ENCODE data around the gene ZFPM1. TPM values are rescaled to one million over a fixed set of nuclear protein-coding genes. Genes with fewer than 3 reads are reported as not detected.

Gene ZFPM1
- total and polyA plus RNA-seq, 2 experiments from 2014 or later = 0.53 to 2.2 TPM

DNA sequence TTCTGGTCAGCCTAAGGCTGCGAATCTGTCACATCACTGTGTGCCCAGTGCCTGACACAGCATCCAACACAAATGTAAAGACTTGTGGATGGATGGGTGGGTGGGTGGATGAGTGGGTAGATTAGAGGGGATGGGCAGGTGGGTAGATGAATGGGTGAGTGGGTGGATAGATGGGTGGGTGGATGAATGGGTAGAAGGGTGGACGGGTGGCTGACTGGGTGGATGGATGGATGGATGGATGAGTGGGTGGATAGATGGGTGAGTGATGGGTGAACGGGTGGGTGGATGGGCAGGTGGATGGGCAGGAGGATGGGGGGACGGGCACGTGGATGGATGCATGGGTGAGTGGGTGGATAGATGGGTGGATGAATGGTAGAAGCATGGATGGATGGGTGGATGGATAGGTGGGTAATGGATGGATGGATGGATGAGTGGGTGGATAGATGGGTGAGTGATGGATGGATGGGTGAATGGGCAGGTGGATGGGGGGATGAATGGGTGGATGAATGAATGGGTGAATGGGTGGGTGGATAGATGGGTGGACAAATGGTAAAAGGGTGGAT is 31.1 kb upstream of the ZFPM1 start:
- Mint-ChIP-seq H3K27me3 (ENCODE audit: insufficient read depth, low read depth, poor library complexity) (peaks cover 6% of the 10 kb centered on the region), H3K4me3 (no peak overlapping the region), H3K4me1 (no peaks in the 10 kb centered on the region), H3K36me3 (ENCODE audit: low read depth) (no peaks in the 10 kb centered on the region), H3K27ac (no peak overlapping the region), H3K9me3 (no peaks in the 10 kb centered on the region; the same call in 2 of the 3 replicates)
- H3K36me3 ChIP-seq (ENCODE audit: insufficient read depth) = no peaks in the 10 kb centered on the region
- TF ChIP-seq, protein P1, sequence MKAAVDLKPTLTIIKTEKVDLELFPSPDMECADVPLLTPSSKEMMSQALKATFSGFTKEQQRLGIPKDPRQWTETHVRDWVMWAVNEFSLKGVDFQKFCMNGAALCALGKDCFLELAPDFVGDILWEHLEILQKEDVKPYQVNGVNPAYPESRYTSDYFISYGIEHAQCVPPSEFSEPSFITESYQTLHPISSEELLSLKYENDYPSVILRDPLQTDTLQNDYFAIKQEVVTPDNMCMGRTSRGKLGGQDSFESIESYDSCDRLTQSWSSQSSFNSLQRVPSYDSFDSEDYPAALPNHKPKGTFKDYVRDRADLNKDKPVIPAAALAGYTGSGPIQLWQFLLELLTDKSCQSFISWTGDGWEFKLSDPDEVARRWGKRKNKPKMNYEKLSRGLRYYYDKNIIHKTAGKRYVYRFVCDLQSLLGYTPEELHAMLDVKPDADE (IDR thresholded peaks at IDR 0.05) = no peak
- TF ChIP-seq CREB1 (CRISPR knock-in tag; IDR thresholded peaks at IDR 0.05; ENCODE audit: low read depth) = no peak
- TF ChIP-seq EZH2 (IDR thresholded peaks at IDR 0.05; ENCODE audit: low read depth, unreplicated experiment) = no peak
- TF ChIP-seq ZNF331 (CRISPR knock-in tag; IDR thresholded peaks at IDR 0.05; ENCODE audit: low read depth) = no peak
- TF ChIP-seq, protein P2, sequence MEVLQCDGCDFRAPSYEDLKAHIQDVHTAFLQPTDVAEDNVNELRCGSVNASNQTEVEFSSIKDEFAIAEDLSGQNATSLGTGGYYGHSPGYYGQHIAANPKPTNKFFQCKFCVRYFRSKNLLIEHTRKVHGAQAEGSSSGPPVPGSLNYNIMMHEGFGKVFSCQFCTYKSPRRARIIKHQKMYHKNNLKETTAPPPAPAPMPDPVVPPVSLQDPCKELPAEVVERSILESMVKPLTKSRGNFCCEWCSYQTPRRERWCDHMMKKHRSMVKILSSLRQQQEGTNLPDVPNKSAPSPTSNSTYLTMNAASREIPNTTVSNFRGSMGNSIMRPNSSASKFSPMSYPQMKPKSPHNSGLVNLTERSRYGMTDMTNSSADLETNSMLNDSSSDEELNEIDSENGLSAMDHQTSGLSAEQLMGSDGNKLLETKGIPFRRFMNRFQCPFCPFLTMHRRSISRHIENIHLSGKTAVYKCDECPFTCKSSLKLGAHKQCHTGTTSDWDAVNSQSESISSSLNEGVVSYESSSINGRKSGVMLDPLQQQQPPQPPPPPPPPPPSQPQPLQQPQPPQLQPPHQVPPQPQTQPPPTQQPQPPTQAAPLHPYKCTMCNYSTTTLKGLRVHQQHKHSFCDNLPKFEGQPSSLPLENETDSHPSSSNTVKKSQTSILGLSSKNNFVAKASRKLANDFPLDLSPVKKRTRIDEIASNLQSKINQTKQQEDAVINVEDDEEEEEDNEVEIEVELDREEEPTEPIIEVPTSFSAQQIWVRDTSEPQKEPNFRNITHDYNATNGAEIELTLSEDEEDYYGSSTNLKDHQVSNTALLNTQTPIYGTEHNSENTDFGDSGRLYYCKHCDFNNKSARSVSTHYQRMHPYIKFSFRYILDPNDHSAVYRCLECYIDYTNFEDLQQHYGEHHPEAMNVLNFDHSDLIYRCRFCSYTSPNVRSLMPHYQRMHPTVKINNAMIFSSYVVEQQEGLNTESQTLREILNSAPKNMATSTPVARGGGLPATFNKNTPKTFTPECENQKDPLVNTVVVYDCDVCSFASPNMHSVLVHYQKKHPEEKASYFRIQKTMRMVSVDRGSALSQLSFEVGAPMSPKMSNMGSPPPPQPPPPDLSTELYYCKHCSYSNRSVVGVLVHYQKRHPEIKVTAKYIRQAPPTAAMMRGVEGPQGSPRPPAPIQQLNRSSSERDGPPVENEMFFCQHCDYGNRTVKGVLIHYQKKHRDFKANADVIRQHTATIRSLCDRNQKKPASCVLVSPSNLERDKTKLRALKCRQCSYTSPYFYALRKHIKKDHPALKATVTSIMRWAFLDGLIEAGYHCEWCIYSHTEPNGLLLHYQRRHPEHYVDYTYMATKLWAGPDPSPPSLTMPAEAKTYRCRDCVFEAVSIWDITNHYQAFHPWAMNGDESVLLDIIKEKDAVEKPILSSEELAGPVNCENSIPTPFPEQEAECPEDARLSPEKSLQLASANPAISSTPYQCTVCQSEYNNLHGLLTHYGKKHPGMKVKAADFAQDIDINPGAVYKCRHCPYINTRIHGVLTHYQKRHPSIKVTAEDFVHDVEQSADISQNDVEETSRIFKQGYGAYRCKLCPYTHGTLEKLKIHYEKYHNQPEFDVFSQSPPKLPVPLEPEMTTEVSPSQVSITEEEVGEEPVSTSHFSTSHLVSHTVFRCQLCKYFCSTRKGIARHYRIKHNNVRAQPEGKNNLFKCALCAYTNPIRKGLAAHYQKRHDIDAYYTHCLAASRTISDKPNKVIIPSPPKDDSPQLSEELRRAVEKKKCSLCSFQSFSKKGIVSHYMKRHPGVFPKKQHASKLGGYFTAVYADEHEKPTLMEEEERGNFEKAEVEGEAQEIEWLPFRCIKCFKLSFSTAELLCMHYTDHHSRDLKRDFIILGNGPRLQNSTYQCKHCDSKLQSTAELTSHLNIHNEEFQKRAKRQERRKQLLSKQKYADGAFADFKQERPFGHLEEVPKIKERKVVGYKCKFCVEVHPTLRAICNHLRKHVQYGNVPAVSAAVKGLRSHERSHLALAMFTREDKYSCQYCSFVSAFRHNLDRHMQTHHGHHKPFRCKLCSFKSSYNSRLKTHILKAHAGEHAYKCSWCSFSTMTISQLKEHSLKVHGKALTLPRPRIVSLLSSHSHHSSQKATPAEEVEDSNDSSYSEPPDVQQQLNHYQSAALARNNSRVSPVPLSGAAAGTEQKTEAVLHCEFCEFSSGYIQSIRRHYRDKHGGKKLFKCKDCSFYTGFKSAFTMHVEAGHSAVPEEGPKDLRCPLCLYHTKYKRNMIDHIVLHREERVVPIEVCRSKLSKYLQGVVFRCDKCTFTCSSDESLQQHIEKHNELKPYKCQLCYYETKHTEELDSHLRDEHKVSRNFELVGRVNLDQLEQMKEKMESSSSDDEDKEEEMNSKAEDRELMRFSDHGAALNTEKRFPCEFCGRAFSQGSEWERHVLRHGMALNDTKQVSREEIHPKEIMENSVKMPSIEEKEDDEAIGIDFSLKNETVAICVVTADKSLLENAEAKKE (CRISPR knock-in tag; IDR thresholded peaks at IDR 0.05) = no peak
- TF ChIP-seq JUNB (IDR thresholded peaks at IDR 0.05; ENCODE audit: unreplicated experiment) = no peak
- TF ChIP-seq ZNF114 (CRISPR knock-in tag; IDR thresholded peaks at IDR 0.05) = no peak
- no peak for TF ChIP-seq EZH2phosphoT487 (IDR thresholded peaks at IDR 0.05; ENCODE audit: unreplicated experiment)
- no peak for TF ChIP-seq STAT1 (IDR thresholded peaks at IDR 0.05; ENCODE audit: unreplicated experiment)
- TF ChIP-seq, protein P3, sequence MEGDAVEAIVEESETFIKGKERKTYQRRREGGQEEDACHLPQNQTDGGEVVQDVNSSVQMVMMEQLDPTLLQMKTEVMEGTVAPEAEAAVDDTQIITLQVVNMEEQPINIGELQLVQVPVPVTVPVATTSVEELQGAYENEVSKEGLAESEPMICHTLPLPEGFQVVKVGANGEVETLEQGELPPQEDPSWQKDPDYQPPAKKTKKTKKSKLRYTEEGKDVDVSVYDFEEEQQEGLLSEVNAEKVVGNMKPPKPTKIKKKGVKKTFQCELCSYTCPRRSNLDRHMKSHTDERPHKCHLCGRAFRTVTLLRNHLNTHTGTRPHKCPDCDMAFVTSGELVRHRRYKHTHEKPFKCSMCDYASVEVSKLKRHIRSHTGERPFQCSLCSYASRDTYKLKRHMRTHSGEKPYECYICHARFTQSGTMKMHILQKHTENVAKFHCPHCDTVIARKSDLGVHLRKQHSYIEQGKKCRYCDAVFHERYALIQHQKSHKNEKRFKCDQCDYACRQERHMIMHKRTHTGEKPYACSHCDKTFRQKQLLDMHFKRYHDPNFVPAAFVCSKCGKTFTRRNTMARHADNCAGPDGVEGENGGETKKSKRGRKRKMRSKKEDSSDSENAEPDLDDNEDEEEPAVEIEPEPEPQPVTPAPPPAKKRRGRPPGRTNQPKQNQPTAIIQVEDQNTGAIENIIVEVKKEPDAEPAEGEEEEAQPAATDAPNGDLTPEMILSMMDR (conservative IDR thresholded peaks at IDR 0.05; ENCODE audit: low read depth in 2 of 2) = no peak
- no peak for TF ChIP-seq NANOG (IDR thresholded peaks at IDR 0.05; ENCODE audit: borderline replicate concordance)
- TF ChIP-seq POLR2AphosphoS5 (IDR thresholded peaks at IDR 0.05; ENCODE audit: low read depth) = no peak
- TF ChIP-seq, protein P4, sequence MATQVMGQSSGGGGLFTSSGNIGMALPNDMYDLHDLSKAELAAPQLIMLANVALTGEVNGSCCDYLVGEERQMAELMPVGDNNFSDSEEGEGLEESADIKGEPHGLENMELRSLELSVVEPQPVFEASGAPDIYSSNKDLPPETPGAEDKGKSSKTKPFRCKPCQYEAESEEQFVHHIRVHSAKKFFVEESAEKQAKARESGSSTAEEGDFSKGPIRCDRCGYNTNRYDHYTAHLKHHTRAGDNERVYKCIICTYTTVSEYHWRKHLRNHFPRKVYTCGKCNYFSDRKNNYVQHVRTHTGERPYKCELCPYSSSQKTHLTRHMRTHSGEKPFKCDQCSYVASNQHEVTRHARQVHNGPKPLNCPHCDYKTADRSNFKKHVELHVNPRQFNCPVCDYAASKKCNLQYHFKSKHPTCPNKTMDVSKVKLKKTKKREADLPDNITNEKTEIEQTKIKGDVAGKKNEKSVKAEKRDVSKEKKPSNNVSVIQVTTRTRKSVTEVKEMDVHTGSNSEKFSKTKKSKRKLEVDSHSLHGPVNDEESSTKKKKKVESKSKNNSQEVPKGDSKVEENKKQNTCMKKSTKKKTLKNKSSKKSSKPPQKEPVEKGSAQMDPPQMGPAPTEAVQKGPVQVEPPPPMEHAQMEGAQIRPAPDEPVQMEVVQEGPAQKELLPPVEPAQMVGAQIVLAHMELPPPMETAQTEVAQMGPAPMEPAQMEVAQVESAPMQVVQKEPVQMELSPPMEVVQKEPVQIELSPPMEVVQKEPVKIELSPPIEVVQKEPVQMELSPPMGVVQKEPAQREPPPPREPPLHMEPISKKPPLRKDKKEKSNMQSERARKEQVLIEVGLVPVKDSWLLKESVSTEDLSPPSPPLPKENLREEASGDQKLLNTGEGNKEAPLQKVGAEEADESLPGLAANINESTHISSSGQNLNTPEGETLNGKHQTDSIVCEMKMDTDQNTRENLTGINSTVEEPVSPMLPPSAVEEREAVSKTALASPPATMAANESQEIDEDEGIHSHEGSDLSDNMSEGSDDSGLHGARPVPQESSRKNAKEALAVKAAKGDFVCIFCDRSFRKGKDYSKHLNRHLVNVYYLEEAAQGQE (IDR thresholded peaks at IDR 0.05; ENCODE audit: unreplicated experiment) = no peak
- no peaks in the 10 kb centered on the region for H3F3A ChIP-seq (replicated peaks; ENCODE audit: low read depth)
- H3K4me2 ChIP-seq = no peak overlapping the region
- no peak overlapping the region for H3K27ac ChIP-seq (ENCODE audit: low read depth)
- no peaks in the 10 kb centered on the region for H3K79me2 ChIP-seq (replicated peaks; ENCODE audit: insufficient read depth)
- no peak overlapping the region for H3K4me3 ChIP-seq
- H3K4me1 ChIP-seq (ENCODE audit: insufficient read depth) = no peaks in the 10 kb centered on the region
- no peaks in the 10 kb centered on the region for H4K20me1 ChIP-seq (replicated peaks; ENCODE audit: insufficient read depth)
- H3K9me2 ChIP-seq (ENCODE audit: insufficient read depth) = no peaks in the 10 kb centered on the region
- DNase-seq (ENCODE audit: low spot score) = no peak
- no peak for ATAC-seq
- H3K27me3 ChIP-seq (ENCODE audit: insufficient read depth) = no peaks in the 10 kb centered on the region
- H2AFZ ChIP-seq = no peak overlapping the region

All from GM23338 (cell line).